ENCODE measurements around the gene CDC40. TPM values are rescaled to one million over a fixed set of nuclear protein-coding genes. Genes with fewer than 3 reads are reported as not detected.
A peak's percentile ranks its signal among the peaks of the same experiment; 100 is the strongest.

The CDC40 gene
- total and polyA plus RNA-seq, 3 donors from 2014 or later, result 16.3 to 20.1 (median 17.9) TPM

GRCh38 chr6:110147870-110148269 lies 32.4 kb upstream of the CDC40 start:
- H3K4me1 ChIP-seq, result no peaks in the 10 kb centered on the region
- intact Hi-C loops (cut with DNase I; ENCODE audit: low total_unique reads), result no loop called here
- WGBS, 2 donors, result 83 to 89% methylated on average over 3 of the region's 3 CpGs

DNA sequence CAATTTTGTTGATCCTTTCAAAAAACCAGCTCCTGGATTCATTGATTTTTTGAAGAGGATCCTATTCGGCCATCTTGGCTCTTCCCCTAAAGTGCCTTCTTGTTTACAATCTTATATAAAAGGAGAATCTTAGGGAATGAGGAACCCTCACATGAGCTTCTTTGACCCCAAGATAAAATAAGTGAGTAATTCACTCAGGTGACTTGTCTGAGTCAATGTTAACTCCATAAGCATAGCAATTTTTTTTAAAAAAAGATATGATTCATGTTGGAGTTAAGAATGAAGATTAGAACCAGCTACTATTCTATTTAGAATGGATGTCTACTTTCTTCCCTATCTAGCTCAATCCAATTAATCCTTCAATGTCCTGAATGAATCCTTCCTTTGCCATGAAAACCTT lies 21.7 kb upstream of the CDC40 start:
- Histone ChIP-seq H3K9me3 (no peaks in the 10 kb centered on the region), H3K27me3 (no peaks in the 10 kb centered on the region), H3K4me1 (no peaks in the 10 kb centered on the region), H3K4me3 (no peak overlapping the region), H3K36me3 (ENCODE audit: low read depth, missing control alignments) (no peaks in the 10 kb centered on the region), H3K27ac (no peak overlapping the region)
- no peak for DNase-seq
- intact Hi-C loops (cut with DNase I; ENCODE audit: low total_unique reads), result no loop called here
- TF ChIP-seq, protein P1, sequence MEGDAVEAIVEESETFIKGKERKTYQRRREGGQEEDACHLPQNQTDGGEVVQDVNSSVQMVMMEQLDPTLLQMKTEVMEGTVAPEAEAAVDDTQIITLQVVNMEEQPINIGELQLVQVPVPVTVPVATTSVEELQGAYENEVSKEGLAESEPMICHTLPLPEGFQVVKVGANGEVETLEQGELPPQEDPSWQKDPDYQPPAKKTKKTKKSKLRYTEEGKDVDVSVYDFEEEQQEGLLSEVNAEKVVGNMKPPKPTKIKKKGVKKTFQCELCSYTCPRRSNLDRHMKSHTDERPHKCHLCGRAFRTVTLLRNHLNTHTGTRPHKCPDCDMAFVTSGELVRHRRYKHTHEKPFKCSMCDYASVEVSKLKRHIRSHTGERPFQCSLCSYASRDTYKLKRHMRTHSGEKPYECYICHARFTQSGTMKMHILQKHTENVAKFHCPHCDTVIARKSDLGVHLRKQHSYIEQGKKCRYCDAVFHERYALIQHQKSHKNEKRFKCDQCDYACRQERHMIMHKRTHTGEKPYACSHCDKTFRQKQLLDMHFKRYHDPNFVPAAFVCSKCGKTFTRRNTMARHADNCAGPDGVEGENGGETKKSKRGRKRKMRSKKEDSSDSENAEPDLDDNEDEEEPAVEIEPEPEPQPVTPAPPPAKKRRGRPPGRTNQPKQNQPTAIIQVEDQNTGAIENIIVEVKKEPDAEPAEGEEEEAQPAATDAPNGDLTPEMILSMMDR (IDR thresholded peaks at IDR 0.05), result no peak
- WGBS, 2 donors, result 89 to 100% methylated on average over 1 of the region's 1 CpG

More at GRCh38 chr6:110147870-110148269, 32.4 kb upstream of the CDC40 start:
- H3K27me3 ChIP-seq, result no peaks in the 10 kb centered on the region
- H3K36me3 ChIP-seq (ENCODE audit: low read depth, missing control alignments), result no peaks in the 10 kb centered on the region
- TF ChIP-seq POLR2A (IDR thresholded peaks at IDR 0.05), result no peak
- TF ChIP-seq, protein P1 (IDR thresholded peaks at IDR 0.05), result no peak
- no peak overlapping the region for H3K27ac ChIP-seq
- no peak overlapping the region for H3K4me3 ChIP-seq
- no peaks in the 10 kb centered on the region for H3K9me3 ChIP-seq
- no peak for DNase-seq

DNA sequence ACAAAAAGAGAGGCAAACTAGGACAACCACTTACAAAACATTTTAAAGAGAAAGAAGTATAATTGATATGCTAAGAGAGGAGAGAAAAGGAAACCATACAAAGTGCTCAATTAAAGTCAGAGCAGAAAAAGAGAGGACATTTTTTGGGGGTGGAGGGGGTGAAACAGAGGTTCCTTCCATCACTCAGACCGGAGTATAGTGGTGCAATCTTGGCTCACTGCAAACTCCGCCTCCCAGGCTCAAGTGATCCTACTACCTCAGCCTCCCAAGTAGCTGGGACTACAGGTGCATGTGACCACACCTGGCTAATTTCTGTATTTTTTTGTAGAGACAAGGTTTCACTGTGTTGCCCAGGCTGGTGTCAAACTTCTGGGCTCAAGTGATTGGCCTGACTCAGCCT lies 10.1 kb upstream of the CDC40 start:
- Histone ChIP-seq H3K9me3 (no peaks in the 10 kb centered on the region), H3K27ac (no peak overlapping the region), H3K27me3 (no peaks in the 10 kb centered on the region), H3K4me3 (no peak overlapping the region), H3K36me3 (ENCODE audit: low read depth, missing control alignments) (no peaks in the 10 kb centered on the region), H3K4me1 (peaks cover 8% of the 10 kb centered on the region)
- TF ChIP-seq POLR2A (IDR thresholded peaks at IDR 0.05), result no peak
- TF ChIP-seq, protein P1 (IDR thresholded peaks at IDR 0.05), result no peak
- intact Hi-C loops (cut with DNase I; ENCODE audit: low total_unique reads), result loop anchor here (10.0 kb wide), 1 partner anchor 225 kb away; no protein-coding TSS in a partner anchor
- DNase-seq, result no peak
- WGBS, 2 donors, result 91 to 93% methylated on average over 2 of the region's 2 CpGs

DNA sequence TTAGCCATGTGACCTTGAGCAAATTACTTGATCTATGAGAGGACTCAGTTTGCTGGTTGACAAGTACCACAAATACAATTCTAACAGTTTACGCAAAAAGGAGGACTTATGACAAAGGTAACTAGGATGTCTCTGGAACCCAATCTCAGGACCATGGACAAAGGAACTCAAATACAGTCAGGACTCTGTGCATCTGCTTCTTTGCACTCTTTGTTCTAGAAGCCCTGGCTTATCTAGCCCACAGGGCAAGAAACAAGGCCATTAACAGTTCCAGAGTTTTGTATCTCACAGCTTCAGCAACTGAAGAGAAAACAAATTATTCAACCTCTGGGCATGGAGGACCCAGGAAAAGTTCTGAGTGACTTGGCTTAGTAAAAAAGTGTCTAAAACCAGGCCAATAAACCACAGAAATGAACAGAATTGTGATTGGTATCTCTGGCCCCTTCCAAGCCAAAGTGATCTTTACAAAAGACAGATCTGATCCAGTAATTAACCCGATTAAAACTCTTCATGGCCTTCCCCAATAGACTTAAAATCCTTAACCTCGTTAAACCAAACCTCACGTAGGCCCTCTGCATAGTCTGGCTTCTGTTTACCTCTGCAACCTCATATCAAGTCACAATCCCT lies 6.6 kb upstream of the CDC40 start:
- no peak for TF ChIP-seq POLR2A (IDR thresholded peaks at IDR 0.05)
- TF ChIP-seq, protein P1 (IDR thresholded peaks at IDR 0.05), result no peak
- Histone ChIP-seq H3K27me3 (no peaks in the 10 kb centered on the region), H3K36me3 (ENCODE audit: low read depth, missing control alignments) (no peaks in the 10 kb centered on the region), H3K27ac (peak overlapping the region in 1 of 2 donors; percentile 19), H3K9me3 (no peaks in the 10 kb centered on the region), H3K4me1 (peaks cover 8% of the 10 kb centered on the region), H3K4me3 (no peak overlapping the region)
- intact Hi-C loops (cut with DNase I; ENCODE audit: low total_unique reads), result loop anchor here (10.0 kb wide), 1 partner anchor 221 kb away; no protein-coding TSS in a partner anchor
- peak; percentile 22 for DNase-seq
- WGBS, 2 donors, result 74 to 79% methylated on average over 4 of the region's 4 CpGs
